ENCODE measurements around the gene TRMT5. TPM values are rescaled to one million over a fixed set of nuclear protein-coding genes. Genes with fewer than 3 reads are reported as not detected.

Gene TRMT5
- total RNA-seq, 1 donor from 2014 or later, result 12.1 TPM

GRCh38 chr14:60999536-60999935 is 18.7 kb upstream of the TRMT5 start:
- no peak for TF ChIP-seq CTCF (IDR thresholded peaks at IDR 0.05; ENCODE audit: insufficient read depth, low read length, severe bottlenecking)
- DNase-seq (ENCODE audit: low read depth) (no peak), FAIRE-seq (no peak)
- Histone ChIP-seq H3K4me3 (ENCODE audit: low read depth, low read length) (no peak overlapping the region), H3K36me3 (ENCODE audit: control insufficient read depth, insufficient read depth, low read length) (no peaks in the 10 kb centered on the region), H3K27me3 (ENCODE audit: control insufficient read depth, insufficient read depth, low read length) (no peaks in the 10 kb centered on the region)

- H3K36me3 ChIP-seq (ENCODE audit: control insufficient read depth, insufficient read depth, low read length), result no peaks in the 10 kb centered on the region
- TF ChIP-seq CTCF (IDR thresholded peaks at IDR 0.05; ENCODE audit: insufficient read depth, low read length, severe bottlenecking), result no peak
- FAIRE-seq, result no peak
Observed at GRCh38 chr14:60998617-60999016, 17.7 kb upstream of the TRMT5 start.

DNA sequence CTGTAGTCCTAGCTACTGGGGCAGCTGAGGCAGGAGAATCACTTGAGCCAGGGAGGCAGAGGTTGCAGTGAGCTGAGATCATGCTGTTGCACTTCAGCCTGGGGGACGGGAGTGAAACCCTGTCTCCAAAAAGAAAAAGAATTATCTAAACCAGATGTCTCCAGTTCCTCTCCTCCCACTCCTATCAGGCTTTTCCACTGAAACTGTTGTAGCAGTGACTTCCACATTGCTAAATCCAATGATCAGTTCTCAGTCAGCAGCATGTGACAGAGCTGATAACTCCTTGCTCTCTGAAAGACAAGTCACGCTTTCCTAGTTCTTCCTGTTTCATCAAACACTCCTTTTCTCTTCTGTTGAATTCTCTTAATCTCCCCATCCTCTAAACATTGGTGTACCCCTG is 8.7 kb upstream of the TRMT5 start:
- FAIRE-seq (no peak), DNase-seq (ENCODE audit: low read depth) (no peak)
- peaks cover 2% of the 10 kb centered on the region for H3K36me3 ChIP-seq (ENCODE audit: control insufficient read depth, insufficient read depth, low read length)

More at GRCh38 chr14:60998617-60999016, 17.7 kb upstream of the TRMT5 start:
- no peak for DNase-seq (ENCODE audit: low read depth)
- Histone ChIP-seq H3K27me3 (ENCODE audit: control insufficient read depth, insufficient read depth, low read length) (no peaks in the 10 kb centered on the region), H3K4me3 (ENCODE audit: low read depth, low read length) (no peak overlapping the region)

DNA sequence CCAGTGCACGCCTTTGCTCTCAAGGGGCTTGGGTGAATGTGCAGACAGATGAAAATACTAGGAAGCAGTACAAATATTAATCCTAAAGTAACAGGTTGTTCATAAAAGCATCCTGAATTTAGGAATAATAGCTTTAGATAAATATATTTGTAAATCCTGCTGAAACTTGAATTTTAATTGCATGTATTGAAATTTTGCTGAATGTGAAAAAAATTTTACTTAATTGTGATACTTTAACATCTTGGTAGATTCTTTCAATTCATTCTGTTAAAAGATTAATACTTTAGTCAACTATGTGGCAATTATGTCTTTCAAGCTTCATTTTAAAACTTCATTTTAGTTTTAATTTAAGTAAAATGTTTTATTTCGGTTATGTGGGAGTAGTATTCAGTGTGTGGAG is 5.6 kb upstream of the TRMT5 start:
- no peak for TF ChIP-seq CTCF (IDR thresholded peaks at IDR 0.05; ENCODE audit: insufficient read depth, low read length, severe bottlenecking)
- DNase-seq (ENCODE audit: low read depth) (no peak), FAIRE-seq (no peak)
- peaks cover 2% of the 10 kb centered on the region for H3K36me3 ChIP-seq (ENCODE audit: control insufficient read depth, insufficient read depth, low read length)
- no peaks in the 10 kb centered on the region for H3K27me3 ChIP-seq (ENCODE audit: control insufficient read depth, insufficient read depth, low read length)
- H3K4me3 ChIP-seq (ENCODE audit: low read depth, low read length), result no peak overlapping the region

More for the DNA sequence above, 8.7 kb upstream of the TRMT5 start:
- H3K4me3 ChIP-seq (ENCODE audit: low read depth, low read length), result no peak overlapping the region
- no peaks in the 10 kb centered on the region for H3K27me3 ChIP-seq (ENCODE audit: control insufficient read depth, insufficient read depth, low read length)
- TF ChIP-seq CTCF (IDR thresholded peaks at IDR 0.05; ENCODE audit: insufficient read depth, low read length, severe bottlenecking), result no peak

DNA sequence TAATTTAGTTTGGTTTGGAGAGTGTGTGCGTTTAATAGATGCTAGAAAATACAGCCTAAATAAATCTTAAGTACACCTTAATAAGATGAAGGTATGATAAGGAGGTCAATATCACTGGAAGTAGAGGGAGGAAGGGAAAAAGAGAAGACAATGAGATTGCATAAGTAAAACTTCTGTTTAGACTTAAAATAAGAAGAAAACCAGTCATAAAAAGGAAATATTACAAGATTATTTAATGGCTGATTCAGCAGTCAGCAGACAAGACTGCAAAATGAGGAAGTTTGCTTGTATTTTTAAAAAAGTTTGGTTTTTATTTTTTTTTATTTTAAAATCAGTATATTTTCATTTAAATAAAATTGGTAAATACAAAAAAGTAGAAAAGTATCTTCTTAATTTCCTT is 3.3 kb upstream of the TRMT5 start:
- FAIRE-seq (no peak), DNase-seq (ENCODE audit: low read depth) (no peak)
- Histone ChIP-seq H3K4me3 (ENCODE audit: low read depth, low read length) (no peak overlapping the region), H3K36me3 (ENCODE audit: control insufficient read depth, insufficient read depth, low read length) (peaks cover 2% of the 10 kb centered on the region), H3K27me3 (ENCODE audit: control insufficient read depth, insufficient read depth, low read length) (no peaks in the 10 kb centered on the region)
- no peak for TF ChIP-seq CTCF (IDR thresholded peaks at IDR 0.05; ENCODE audit: insufficient read depth, low read length, severe bottlenecking)
